Epithelial cell of proximal tubule (primary cell): ENCODE data around the gene KCNMA1. TPM values are rescaled to one million over a fixed set of nuclear protein-coding genes. Genes with fewer than 3 reads are reported as not detected.

Experiments used
- DNase-seq: peaks from one replicate; pipeline ENCODE4 v3.0.0-alpha.2; 2011; ENCODE audit warnings: low read depth
- H3K4me3 ChIP-seq: 2 replicates; pipeline ENCODE4 v1.5.1; 2011; ENCODE audit warnings: low read depth, mild to moderate bottlenecking, low read length
- total RNA-seq: library from RNA; depleted of rRNA; stranded (reverse); fragments of >200 nt; gene quantifications from 2 replicates; pipeline ENCODE4 v1.2.3, GENCODE V29; 2015
- TF ChIP-seq, protein P1 (sequence below): conservative IDR thresholded peaks from 2 replicates; pipeline ENCODE4 v1.5.1; 2012; ENCODE audit warnings: low read depth, mild to moderate bottlenecking, low read length

KCNMA1 gene
- total RNA-seq, 1 donor from 2014 or later = 12.5 TPM

DNA sequence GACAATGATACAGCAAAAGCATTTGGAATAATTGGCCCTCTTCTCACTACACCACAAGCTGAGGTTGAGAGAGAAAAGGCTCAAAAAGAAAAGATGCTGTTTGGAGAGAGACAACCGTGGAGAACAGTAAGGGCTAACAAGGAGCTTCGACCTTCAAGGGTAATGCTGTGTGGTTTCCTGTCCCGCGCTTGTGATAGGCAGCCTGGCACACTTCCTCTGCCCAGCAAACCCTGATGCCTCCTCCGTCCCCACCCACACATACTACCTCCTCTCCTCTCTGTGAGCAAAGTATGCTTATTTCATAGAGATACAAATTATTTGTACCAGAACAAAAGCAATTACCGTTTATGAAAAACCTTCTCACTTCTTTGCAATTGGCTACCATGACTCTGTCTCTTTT is 755.4 kb downstream of the KCNMA1 start:
- TF ChIP-seq, protein P1, sequence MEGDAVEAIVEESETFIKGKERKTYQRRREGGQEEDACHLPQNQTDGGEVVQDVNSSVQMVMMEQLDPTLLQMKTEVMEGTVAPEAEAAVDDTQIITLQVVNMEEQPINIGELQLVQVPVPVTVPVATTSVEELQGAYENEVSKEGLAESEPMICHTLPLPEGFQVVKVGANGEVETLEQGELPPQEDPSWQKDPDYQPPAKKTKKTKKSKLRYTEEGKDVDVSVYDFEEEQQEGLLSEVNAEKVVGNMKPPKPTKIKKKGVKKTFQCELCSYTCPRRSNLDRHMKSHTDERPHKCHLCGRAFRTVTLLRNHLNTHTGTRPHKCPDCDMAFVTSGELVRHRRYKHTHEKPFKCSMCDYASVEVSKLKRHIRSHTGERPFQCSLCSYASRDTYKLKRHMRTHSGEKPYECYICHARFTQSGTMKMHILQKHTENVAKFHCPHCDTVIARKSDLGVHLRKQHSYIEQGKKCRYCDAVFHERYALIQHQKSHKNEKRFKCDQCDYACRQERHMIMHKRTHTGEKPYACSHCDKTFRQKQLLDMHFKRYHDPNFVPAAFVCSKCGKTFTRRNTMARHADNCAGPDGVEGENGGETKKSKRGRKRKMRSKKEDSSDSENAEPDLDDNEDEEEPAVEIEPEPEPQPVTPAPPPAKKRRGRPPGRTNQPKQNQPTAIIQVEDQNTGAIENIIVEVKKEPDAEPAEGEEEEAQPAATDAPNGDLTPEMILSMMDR = no peak
- no peak for DNase-seq
- no peak overlapping the region for H3K4me3 ChIP-seq

DNA sequence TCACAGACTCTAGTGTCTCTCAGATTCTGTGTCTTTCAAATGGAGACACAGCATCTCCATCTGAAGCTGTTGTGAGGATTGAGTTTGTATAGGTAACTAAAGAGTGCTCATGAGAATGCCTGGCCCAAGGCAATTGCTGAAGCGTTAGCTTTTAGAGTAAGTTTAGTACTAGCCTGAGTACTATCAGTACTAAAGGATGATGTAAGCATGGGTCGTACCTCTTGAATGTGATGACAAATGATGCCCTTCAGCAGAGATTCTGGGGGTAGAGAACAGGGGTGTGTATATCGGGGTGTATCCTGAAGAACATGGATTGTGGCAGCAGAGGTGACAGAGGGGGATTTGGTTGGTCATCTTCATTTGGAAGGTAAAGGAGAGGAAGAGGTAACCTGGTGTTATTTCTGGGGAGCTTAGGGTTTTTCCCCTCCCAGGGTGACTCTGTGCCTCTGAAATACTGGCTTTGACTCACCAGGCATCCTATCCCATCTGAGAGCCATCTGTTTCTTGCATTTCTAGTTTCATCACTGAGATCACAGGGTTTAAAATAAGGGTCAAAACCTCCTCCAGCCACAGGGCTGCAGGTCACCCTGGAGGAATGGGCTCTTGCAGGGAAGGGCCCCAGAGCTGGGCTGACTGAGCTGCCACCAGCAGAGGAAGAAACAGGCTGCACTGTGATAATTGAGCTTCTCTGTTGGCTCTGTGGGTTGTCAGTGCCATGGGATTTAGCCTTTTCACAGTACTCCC is 756.0 kb downstream of the KCNMA1 start:
- TF ChIP-seq, protein P1 = no peak
- DNase-seq = no peak
- H3K4me3 ChIP-seq = no peak overlapping the region

DNA sequence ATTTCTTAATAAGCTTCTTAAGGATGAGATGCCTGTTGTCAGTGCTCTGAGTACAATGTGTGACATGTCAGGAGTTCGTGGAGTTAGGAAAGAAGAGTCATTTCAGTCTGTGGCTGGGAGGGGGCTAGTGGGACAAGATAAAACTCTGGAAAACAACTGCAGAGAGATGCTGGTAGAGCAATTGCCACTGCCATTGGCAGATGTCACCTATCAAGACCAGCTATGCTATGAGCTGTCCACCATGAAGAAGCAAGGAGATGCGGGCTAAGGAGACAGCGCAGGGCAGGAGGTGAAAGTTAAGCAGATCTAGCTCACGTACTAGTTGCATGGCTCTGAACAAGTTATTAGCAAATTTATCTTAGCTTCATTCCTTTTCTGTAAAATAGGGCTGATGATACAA is 756.7 kb downstream of the KCNMA1 start:
- no peak for DNase-seq
- TF ChIP-seq, protein P1 = no peak
- H3K4me3 ChIP-seq = no peak overlapping the region

DNA sequence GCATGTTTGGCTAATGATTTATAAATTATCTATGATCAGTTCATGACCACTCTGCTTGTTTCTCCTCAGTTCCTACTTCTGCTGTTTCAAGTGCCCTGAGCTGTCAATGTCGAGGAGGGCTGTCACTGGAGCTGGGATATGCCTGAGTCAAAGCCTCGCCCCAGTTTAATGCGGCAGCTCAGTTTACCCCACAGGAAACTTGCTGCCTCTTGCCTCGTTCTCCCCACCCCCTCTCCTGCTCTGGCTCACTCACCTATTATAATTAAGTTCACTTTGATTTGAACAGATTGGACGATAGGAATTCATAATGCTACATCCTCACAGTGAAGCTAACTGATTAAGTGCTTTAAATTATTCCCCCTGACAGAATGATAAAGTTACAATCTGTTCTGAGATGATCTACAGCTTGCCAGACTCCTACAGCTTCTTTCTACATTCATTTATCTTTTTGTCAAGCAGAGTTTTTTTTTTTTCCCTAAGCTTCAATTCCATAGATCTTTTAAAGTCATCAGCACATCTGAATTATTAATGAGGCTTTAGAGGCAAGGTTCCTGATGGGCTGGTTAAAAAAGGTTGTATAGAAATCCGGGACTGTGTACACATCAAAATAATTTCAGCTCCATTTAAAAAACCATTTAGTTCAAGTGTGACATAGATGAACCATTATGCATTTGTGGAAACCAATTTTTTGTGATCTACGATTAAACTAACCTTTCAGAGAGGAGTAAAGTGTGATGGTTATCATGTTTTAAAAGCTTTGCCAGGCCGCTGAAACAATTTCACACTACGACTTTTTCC is 758.3 kb downstream of the KCNMA1 start:
- DNase-seq = no peak
- TF ChIP-seq, protein P1 = no peak
- no peak overlapping the region for H3K4me3 ChIP-seq

DNA sequence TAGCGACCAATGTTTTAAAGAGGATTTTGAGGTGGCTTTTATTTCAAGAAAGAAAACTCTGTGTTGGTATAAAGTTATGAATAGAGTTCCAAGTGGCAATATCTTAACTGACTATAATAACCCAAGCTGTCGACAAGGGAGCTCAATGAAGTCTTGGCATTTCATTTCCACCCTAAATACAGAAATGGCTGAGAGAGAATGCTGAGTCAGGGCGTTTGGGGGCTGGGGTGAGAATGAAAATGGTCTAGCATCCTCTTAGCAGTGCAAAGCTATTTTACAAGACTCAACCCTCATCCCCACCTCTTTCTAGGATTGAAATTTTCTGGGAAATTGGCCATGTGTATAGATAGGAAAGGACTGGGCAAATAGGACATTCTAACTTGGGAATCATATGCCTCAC is 759.1 kb downstream of the KCNMA1 start:
- TF ChIP-seq, protein P1 = no peak
- DNase-seq = no peak
- no peak overlapping the region for H3K4me3 ChIP-seq

DNA sequence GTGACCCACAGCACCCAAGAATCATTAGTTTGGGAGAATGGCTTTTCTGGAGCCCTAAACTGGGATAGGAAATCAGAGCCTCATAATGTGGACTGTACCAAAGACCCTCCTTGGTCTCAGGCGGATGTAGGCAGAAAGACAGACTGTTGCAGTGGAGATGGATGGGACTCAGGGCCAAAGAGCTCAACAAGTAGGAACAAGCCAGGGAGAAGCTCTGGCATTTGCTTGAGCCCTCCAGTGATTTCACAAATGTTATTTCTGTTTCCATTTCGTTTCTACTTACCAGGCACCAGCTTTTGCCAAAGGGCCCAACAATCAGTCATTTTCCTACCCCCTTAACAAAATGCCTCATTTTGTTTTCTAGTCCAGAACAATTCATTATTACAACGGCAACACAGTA is 762.7 kb downstream of the KCNMA1 start:
- H3K4me3 ChIP-seq = no peak overlapping the region
- no peak for DNase-seq
- TF ChIP-seq, protein P1 = no peak

DNA sequence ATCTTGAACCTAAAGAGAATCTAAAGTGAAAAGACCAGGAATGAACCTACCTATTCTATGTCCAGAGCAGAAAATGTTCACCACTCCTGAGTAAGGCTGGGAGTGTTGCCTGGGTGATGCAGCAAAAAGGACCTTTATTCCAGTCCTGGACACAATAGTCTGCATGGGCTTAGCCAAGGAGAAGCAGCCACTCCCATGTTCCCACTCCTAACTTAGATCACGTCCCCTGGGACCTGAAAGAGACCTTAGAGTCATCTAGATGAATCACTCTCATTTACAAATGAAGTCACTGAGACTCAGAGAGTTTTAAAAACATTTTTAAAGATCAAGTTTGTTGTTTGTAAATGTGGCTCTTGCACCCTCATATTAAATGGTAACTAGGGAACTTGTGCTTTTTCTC is 763.4 kb downstream of the KCNMA1 start:
- H3K4me3 ChIP-seq = no peak overlapping the region
- DNase-seq = no peak
- TF ChIP-seq, protein P1 = no peak
